ENCODE measurements around the gene ST6GALNAC1. TPM values are rescaled to one million over a fixed set of nuclear protein-coding genes. Genes with fewer than 3 reads are reported as not detected.
A peak's percentile ranks its signal among the peaks of the same experiment; 100 is the strongest.

ST6GALNAC1 gene
- total and polyA plus RNA-seq, 2 of the 13 experiments (the other 11 are each of a cell fraction or from before 2014, with no cell fraction given): not detected

- TF ChIP-seq CEBPZ (IDR thresholded peaks at IDR 0.05; ENCODE audit: low read length) (no peak), SPEN (CRISPR knock-in tag; IDR thresholded peaks at IDR 0.05; ENCODE audit: low read depth) (peak; percentile 39; the same call in 1 of the 2 replicates), IKZF5 (CRISPR knock-in tag; IDR thresholded peaks at IDR 0.05) (0 out of 2 replicates have a peak, but pooled peaks have one; percentile 19), SNAPC5 (CRISPR knock-in tag; IDR thresholded peaks at IDR 0.05; ENCODE audit: borderline replicate concordance) (no peak), ZNF230 (CRISPR knock-in tag; IDR thresholded peaks at IDR 0.05) (0 out of 2 replicates have a peak, but pooled peaks have one; percentile 79)
Measured at GRCh38 chr17:76658242-76658662, 14.7 kb upstream of the ST6GALNAC1 start (continued).

- H3K27me3 ChIP-seq (ENCODE audit: control insufficient read depth in 1 of 2, insufficient read depth in 2 of 2, low read length in 2 of 2): no peaks in the 10 kb centered on the region
- in situ Hi-C loops (cut with HindIII; ENCODE audit: extremely low pct_ligation_motif_present, low pct_unique_long_range_greater_than_20kb): no loop called here
- TF ChIP-seq TCF7 (IDR thresholded peaks at IDR 0.05; ENCODE audit: low read depth) (peak; percentile 78), MTF2 (CRISPR knock-in tag; IDR thresholded peaks at IDR 0.05; ENCODE audit: borderline replicate concordance) (no peak), ZNF563 (CRISPR knock-in tag; IDR thresholded peaks at IDR 0.05) (no peak), ZNF264 (CRISPR knock-in tag; IDR thresholded peaks at IDR 0.05) (no peak), PRMT3 (CRISPR knock-in tag; IDR thresholded peaks at IDR 0.05; ENCODE audit: borderline replicate concordance, low read depth) (no peak), LRRFIP1 (CRISPR knock-in tag; conservative IDR thresholded peaks at IDR 0.05) (no peak), ZNF572 (CRISPR knock-in tag; IDR thresholded peaks at IDR 0.05) (no peak), CCDC6 (CRISPR knock-in tag; IDR thresholded peaks at IDR 0.05) (no peak), ZNF629 (CRISPR knock-in tag; conservative IDR thresholded peaks at IDR 0.05) (no peak), ZNF34 (CRISPR knock-in tag; IDR thresholded peaks at IDR 0.05; ENCODE audit: borderline replicate concordance) (no peak)
Measured at GRCh38 chr17:76657505-76658241, 14.1 kb upstream of the ST6GALNAC1 start.

More at GRCh38 chr17:76657505-76658241, 14.1 kb upstream of the ST6GALNAC1 start:
- Histone ChIP-seq H3K9me3 (ENCODE audit: low read length) (no peaks in the 10 kb centered on the region), H3K27ac (ENCODE audit: extremely low read length, insufficient read depth, low read length) (peak overlapping the region; percentile 30), H4K20me1 (ENCODE audit: insufficient read depth, low read length) (no peaks in the 10 kb centered on the region), H3K4me1 (ENCODE audit: insufficient read depth, low read length) (peaks cover 61% of the 10 kb centered on the region), H3K9ac (ENCODE audit: insufficient read depth, low read depth, low read length) (no peak overlapping the region), H3K36me3 (replicated peaks in 1 of 2; ENCODE audit: control insufficient read depth in 1 of 2, insufficient read depth in 2 of 2, low read length in 2 of 2) (no peaks in the 10 kb centered on the region), H3K79me2 (ENCODE audit: insufficient read depth, low read length) (no peaks in the 10 kb centered on the region), H2AFZ (ENCODE audit: low read length) (peak overlapping the region; percentile 16), H3K4me2 (ENCODE audit: low read depth, low read length) (peak overlapping the region; percentile 60), H3K4me3 (replicated peaks in 1 of 3; ENCODE audit: insufficient read depth in 1 of 3, low read depth in 2 of 3, low read length in 3 of 3) (peak overlapping the region in 1 of 3 experiments; percentile 23; a peak in 1 of 6 replicates)
- DNase-seq (ENCODE audit: low spot score): no peak
- WGBS (ENCODE audit: low lambda C conversion rate): 9% methylated on average over 8 of the region's 8 CpGs
- no peak for FAIRE-seq
- no TSS peak for BruUV-seq (replicated peaks)
- CTCF ChIA-PET (ENCODE audit: low intra/inter-chr PET ratio, low total read pairs): no interaction called here
- POLR2A ChIA-PET: interaction anchor here (4.6 kb wide), 1 partner anchor 14 kb away, joined by 22 read pairs; no protein-coding TSS in a partner anchor
- intact Hi-C loops (cut with micrococcal nuclease; ENCODE audit: unreplicated experiment): no loop called here
- peak; percentile 20; the same call in 2 of the 3 replicates for ATAC-seq

Measured in HepG2 (cell line).